Neural cell (in vitro differentiated cells): ENCODE data around the gene BCAP31.

ENCODE experiments used
- EP300 ChIP-seq: fragments of 450-650 bp; conservative IDR thresholded peaks from 2 replicates; pipeline ENCODE4 v1.6.1; 2014; ENCODE audit warnings: antibody characterized with exemption, mild to moderate bottlenecking, moderate library complexity; ENCODE audit not compliant: poor library complexity, severe bottlenecking
- EZH2 ChIP-seq: fragments of 200-600, 300-800 bp; shearing (Covaris generic), sonication (generic); IDR thresholded peaks from 2 replicates; pipeline ENCODE4 v1.6.1; 2014; ENCODE audit warnings: antibody characterized with exemption, low read length, borderline replicate concordance, mild to moderate bottlenecking; ENCODE audit not compliant: insufficient read depth, poor library complexity, severe bottlenecking
- MXI1 ChIP-seq: fragments of 450-650 bp; conservative IDR thresholded peaks from 2 replicates; pipeline ENCODE4 v1.6.1; 2014; ENCODE audit warnings: antibody characterized with exemption, mild to moderate bottlenecking; ENCODE audit not compliant: poor library complexity, severe bottlenecking
- POLR2AphosphoS5 ChIP-seq: IDR thresholded peaks from 2 replicates; pipeline ENCODE4 v1.6.1; 2012
- RAD21 ChIP-seq: fragments of 450-650 bp; conservative IDR thresholded peaks from 2 replicates; pipeline ENCODE4 v1.6.1; 2014; ENCODE audit warnings: antibody characterized with exemption, mild to moderate bottlenecking, moderate library complexity
- SMC3 ChIP-seq: fragments of 450-650 bp; conservative IDR thresholded peaks from 2 replicates; pipeline ENCODE4 v1.6.1; 2014; ENCODE audit warnings: antibody characterized with exemption, mild to moderate bottlenecking, moderate library complexity; ENCODE audit not compliant: poor library complexity
- TAF1 ChIP-seq: IDR thresholded peaks from 2 replicates; pipeline ENCODE4 v1.6.1; 2012; ENCODE audit warnings: low read depth
- TF ChIP-seq, protein P1 (sequence below): fragments of 450-650 bp; IDR thresholded peaks from 2 replicates; pipeline ENCODE4 v1.5.1; 2014; ENCODE audit warnings: antibody characterized with exemption, mild to moderate bottlenecking, moderate library complexity; ENCODE audit not compliant: poor library complexity, severe bottlenecking
- TF ChIP-seq, protein P2 (sequence below): IDR thresholded peaks from 2 replicates; pipeline ENCODE4 v1.6.1; 2012; ENCODE audit warnings: borderline replicate concordance

DNA sequence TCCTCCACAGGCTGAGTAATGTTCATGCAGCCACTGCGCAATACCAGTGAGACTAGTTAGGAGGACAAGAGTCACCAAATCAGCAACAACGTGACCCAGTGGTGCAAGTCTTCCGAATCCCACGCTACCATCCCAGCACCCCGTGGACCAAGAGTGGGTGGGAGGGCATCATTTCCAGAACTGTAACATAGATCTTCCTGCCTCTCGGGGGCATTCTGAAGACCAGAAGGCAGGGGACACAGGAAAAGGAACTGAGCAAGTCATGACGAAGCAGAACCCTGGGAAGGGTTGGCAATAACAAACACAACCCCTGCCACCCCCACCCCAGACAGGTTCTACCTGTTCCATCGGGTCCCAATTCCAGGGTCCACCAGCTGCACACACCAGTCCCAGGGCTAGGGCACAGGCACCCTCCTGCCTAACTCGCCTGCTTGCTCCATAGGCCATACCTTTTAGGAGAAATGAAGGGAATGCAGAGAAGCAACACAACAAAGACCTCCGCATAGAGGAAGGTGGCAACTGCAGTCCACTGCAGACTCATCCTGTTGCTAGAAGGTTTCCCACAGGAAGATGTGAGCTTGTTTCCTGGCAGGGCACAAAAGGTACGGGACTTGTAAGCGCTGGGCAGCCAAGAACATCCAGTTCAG, 1.4 kb downstream of the BCAP31 start:
- TF ChIP-seq EZH2: no peak
- TF ChIP-seq, protein P1, sequence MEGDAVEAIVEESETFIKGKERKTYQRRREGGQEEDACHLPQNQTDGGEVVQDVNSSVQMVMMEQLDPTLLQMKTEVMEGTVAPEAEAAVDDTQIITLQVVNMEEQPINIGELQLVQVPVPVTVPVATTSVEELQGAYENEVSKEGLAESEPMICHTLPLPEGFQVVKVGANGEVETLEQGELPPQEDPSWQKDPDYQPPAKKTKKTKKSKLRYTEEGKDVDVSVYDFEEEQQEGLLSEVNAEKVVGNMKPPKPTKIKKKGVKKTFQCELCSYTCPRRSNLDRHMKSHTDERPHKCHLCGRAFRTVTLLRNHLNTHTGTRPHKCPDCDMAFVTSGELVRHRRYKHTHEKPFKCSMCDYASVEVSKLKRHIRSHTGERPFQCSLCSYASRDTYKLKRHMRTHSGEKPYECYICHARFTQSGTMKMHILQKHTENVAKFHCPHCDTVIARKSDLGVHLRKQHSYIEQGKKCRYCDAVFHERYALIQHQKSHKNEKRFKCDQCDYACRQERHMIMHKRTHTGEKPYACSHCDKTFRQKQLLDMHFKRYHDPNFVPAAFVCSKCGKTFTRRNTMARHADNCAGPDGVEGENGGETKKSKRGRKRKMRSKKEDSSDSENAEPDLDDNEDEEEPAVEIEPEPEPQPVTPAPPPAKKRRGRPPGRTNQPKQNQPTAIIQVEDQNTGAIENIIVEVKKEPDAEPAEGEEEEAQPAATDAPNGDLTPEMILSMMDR: no peak
- no peak for TF ChIP-seq EP300
- TF ChIP-seq, protein P2, sequence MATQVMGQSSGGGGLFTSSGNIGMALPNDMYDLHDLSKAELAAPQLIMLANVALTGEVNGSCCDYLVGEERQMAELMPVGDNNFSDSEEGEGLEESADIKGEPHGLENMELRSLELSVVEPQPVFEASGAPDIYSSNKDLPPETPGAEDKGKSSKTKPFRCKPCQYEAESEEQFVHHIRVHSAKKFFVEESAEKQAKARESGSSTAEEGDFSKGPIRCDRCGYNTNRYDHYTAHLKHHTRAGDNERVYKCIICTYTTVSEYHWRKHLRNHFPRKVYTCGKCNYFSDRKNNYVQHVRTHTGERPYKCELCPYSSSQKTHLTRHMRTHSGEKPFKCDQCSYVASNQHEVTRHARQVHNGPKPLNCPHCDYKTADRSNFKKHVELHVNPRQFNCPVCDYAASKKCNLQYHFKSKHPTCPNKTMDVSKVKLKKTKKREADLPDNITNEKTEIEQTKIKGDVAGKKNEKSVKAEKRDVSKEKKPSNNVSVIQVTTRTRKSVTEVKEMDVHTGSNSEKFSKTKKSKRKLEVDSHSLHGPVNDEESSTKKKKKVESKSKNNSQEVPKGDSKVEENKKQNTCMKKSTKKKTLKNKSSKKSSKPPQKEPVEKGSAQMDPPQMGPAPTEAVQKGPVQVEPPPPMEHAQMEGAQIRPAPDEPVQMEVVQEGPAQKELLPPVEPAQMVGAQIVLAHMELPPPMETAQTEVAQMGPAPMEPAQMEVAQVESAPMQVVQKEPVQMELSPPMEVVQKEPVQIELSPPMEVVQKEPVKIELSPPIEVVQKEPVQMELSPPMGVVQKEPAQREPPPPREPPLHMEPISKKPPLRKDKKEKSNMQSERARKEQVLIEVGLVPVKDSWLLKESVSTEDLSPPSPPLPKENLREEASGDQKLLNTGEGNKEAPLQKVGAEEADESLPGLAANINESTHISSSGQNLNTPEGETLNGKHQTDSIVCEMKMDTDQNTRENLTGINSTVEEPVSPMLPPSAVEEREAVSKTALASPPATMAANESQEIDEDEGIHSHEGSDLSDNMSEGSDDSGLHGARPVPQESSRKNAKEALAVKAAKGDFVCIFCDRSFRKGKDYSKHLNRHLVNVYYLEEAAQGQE: no peak
- no peak for TF ChIP-seq RAD21
- TF ChIP-seq POLR2AphosphoS5: no peak
- no peak for TF ChIP-seq MXI1
- TF ChIP-seq TAF1: no peak
- TF ChIP-seq SMC3: no peak
